Activated CD8-positive, alpha-beta memory T cell treated with anti-CD3 and anti-CD28 coated beads for 48 hours (primary cell): ENCODE measurements around the gene CGB8.
"Not testable (repeated sequence)": the region's sequence is repeated elsewhere in the genome, so short reads cannot be mapped to it uniquely, and the experiment has no call there.

Experiments used
- DNase-seq, 3 experiments: peaks; one replicate each; pipeline ENCODE4 v3.0.0-alpha.2; 2020; ENCODE audit warnings: low read depth in 2 of 3, low spot score in 2 of 3

Gene CGB8

GRCh38 chr19:49064768-49065611 lies 16.1 kb upstream of the CGB8 start, which contains the start of gene NTF4:
TSS of gene NTF4 (minus strand) at chr19:49064818. CDS start at chr19:49061997, 2,821 bp downstream.
- DNase-seq: no peak

DNA sequence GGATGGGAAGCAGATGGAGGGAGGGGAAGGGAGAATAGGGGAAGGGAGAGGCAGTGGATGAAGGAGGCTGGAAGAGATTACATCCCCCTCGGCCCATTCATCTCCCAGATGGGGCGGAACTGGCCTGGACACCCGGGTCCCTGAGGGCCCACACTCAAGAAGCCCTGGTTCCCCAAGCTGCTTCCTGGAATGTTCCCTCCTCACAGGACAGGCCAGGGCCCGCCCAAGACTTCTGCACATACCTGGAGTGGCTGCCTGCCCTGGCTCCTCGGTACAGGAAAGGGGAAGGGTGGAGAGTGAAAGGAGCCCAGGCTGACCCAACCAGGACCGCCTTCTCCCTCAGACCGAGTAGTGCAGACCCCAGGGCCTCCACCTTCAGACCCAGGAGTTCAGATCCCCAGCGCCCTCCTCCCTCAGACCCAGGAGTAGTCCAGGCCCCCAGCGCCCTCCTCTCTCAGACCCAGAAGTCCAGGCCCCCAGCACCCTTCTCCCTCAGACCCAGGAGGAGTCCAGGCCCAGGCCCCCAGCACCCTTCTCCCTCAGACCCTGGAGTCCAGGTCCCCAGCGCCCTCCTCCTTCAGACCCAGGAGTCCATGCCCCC lies 15.2 kb upstream of the CGB8 start:
- no peak for DNase-seq

DNA sequence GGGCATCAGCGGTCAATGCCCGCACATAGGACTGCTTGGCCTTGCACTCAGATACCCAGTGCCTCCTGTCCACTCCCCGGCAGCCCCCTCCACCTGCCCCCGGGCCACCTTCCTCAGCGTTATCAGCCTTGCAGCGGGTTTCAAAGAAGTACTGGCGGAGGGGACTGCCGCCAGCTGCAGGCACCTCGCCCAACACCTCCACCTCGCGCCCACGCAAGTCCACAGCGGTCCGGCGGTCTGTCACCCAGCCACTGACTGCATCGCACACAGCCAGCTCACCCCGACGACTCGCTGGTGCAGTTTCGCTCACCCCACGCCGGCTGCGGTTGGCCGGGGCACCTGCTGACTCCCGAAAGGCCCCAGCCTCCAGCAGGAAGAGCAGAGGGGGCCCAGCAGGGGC lies 12.5 kb upstream of the CGB8 start:
- DNase-seq: no peak

DNA sequence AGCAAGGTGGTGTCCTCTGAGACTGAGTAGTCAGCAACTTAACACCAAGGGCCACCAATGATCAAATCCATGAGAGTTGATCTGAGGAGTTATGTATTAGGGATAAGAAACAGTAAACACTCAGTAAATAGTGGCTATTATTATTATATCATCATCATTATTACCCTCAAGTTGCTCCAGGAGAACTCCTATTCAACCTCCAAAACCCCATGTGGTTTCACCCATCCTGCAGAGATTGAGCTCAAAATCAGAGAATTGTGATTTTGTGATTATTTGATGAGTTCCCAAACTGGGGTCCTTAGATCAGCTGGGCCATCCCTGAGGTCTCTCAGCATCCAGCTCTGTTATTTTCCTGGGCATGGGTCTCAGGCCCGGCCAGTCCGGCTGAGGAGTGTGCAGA lies 12.1 kb upstream of the CGB8 start:
- no peak for DNase-seq

DNA sequence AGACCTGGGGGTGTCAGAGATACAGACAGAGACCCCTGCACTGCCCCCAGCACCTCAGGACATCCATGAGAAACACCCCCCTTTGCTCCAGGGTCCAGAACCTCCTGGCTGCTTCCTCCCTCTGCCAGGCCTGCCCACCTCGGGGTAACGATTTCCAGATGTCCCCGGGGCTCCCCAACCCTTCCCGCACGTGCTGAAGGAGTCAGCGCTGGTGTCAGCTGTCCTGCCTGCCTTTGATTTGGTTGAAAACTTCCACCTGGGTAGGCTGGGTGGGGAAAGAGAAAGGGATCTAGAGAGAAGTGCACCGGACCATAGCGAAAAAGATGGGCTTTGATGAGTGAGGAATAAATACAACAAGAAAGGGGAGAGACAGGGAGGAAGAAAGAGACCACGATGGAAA lies 10.1 kb upstream of the CGB8 start:
- DNase-seq: no peak

- no peak for DNase-seq
Observed at GRCh38 chr19:49058562-49058961, 9.7 kb upstream of the CGB8 start.

DNA sequence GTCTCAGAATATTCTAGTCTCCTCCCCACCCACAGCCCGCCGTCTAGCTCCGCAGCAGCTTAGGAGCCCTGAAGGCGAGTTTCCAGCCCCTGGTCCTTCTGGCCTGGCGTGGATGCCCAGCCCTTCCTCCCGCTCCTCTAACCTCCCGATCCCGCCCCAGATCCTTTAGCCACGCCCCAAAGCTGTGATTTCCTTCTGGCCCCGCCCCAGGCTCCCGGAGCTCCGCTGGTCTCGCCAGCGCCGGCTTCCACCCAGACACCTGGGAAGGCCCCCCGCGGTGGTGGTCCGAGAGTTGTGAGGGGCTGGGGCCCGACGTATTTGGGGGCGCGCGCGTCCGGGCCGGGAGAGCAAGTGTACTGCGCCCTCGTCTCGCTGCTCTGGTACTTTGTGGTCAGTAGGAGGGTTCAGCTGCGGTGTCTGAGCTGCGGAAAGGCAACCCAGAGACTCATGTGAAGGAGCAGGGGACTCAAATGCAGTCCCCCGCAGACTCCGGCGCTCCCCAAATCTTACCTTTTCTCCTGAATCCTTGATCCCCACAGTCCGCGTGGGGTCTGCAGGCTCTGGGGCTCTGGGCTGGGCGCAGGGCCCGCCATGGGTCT lies 8.8 kb upstream of the CGB8 start, which contains the start of gene CGB7:
TSS of gene CGB7 (minus strand) at position 114 of the 599 bp plus-strand sequence. CDS start 2,374 bp downstream, outside the sequence.
- no peak for DNase-seq

DNA sequence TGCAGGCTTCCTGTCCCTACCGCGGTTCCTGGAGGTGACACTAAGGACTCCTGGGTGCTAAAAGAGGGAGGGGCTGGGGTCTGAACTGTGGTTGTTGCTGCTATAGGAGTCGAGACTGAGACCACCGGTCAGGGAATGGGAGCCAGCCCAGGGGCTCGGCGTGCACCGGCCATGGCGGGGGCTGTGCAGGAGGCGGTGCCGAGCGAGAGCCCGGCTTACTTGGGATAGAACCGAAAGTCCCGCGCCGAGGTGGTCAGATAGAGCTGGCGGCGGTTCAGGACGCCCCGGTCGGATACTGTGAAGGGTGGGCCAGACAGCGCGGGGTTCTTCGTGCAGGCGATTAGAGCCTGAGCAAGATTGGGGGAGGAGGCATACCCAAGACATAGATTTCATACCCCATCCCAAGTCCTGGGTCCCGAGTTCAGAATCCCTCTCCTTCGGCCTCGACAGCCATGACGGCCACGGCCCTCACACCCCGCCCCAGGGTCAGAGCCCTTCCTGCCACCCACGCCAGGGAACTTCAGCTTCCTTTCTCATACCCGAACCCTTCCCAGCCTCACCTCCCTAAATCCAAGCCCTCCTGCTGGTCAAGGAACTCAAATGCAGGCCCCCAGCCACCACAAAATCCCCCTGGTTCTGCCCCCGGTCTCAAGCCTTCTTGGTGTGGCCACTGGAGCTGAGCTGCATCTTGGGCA lies 8.1 kb upstream of the CGB8 start:
- DNase-seq: not testable (repeated sequence)

DNA sequence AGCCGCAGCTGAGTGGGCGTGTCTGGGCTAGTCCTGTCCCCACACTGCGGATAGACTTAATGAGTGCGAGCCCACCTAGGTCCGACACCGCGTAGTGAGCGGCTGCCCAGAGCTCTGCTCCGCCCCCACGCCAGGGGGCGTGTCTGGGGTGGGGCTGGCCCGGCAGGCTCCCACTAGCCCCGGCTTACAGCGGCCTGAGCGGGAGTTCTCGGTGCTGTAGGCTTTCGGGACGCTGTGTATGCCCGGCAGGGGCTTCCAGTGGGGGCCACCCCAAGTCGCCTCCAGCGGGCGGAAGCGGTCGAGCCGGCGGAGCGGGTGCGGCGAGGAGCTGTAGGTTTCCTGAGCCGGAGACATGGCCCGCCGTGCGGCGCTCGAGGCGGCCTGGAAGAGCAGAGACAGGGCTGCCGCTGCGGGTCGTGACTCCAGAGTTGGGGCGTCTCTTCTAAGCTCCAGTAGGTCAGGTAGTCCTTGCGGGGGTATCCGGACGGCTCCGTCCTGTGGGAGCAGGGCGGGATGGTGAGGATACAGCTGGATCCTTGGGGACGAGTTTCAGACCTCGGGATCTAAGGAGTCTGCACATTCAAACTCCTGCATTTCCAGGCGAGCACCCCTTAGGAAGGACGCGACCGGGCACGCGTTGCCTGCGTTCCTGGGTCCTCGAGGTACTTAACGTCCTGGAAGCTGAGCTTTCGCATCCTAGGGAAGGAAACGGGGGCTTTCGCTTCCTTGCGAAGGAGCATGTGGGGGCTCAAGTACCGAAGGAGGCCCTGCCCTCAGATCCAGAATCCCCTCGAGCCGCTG lies 7.4 kb upstream of the CGB8 start:
- DNase-seq: no peak

GRCh38 chr19:49050376-49051033 lies 1.6 kb upstream of the CGB8 start:
- not testable (repeated sequence) for DNase-seq

- not testable (repeated sequence) for DNase-seq
Observed at GRCh38 chr19:49049834-49050233, 923 bp upstream of the CGB8 start.

- DNase-seq: not testable (repeated sequence)
Observed at GRCh38 chr19:49043548-49043947, 5.4 kb downstream of the CGB8 start, which contains the start of gene CGB5. TSS of gene CGB5 (plus strand) at chr19:49043848. CDS start at chr19:49044210, 362 bp downstream.

DNA sequence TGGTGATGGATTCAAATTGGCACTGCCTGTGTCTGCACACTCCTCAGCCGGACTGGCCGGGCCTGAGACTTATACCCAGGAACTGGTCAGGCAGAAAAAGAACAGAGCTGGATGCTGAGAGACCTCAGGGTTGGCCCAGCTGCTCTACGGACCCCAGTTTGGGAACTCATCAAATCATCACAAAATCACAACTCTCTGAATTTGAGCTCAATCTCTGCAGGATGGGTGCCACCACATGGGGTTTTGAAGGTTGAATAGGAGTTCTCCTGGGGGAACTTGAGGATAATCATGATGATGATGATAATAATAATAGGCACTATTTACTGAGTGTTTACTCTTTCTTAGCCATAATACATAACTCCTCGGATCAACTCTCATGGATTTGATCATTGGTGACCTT lies 6.2 kb downstream of the CGB8 start:
- DNase-seq: not testable (repeated sequence)

DNA sequence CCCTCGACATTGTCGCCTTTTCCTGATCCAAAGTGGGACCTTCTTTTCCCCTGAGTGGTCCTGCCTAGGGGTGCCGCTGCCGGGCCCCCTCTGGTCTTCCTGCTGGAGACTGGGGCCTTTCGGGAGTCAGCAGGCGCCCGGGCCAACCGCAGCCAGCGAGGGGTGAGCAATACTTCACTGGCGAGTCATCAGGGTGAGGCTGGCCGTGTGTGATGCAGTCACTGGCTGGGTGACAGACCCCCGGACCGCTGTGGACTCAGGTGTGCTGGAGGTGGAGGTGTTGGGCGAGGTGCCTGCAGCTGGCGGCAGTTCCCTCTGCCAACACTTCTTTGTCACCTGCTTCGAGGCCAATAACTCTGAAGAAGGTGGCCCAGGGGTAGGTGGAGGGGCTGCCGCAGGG lies 6.7 kb downstream of the CGB8 start:
- no peak for DNase-seq

GRCh38 chr19:49039736-49040135 lies 9.2 kb downstream of the CGB8 start:
- DNase-seq: not testable (repeated sequence)

DNA sequence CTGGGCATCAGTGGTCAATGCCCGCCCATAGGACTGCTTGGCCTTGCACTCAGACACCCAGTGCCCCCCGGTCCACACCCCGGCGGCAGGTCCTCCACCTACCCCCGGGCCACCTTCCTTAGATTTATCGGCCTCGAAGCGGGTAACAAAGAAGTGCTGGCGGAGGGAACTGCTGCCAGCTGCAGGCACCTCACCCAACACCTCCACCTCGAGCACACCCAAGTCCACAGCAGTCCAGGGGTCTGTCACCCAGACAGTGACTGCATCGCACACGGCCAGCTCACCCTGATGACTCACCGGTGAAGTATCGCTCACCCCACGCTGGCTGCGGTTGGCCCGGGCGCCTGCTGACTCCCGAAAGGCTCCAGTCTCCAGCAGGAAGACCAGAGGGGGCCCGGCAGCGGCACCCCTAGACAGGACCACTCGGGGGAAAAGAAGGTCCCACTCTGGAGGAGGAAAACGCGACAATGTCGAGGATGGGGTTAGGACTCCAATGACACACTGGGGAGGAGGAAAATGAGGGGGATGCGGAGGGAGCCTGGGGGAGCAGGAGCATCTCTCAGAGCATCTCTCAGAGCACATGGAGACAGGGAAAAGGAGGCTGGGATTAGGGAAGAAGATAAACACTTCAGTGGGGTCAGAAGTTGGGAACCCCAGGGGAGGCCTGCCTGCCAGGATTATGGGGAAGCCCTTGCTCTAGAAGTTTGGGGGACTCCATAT lies 10.2 kb downstream of the CGB8 start:
- DNase-seq: not testable (repeated sequence)

DNA sequence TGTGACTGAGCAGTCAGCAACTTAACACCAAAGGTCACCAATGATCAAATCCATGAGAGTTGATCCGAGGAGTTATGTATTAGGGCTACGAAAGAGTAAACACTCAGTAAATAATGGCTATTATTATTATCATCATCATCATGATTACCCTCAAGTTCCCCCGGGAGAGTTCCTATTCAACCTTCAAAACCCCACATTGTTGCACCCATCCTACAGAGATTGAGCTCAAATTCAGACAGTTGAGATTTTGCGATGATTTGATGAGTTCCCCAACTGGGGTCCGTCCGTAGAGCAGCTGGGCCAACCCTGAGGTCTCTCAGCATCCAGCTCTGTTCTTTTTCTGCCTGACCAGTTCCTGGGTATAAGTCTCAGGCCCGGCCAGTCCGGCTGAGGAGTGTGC lies 10.8 kb downstream of the CGB8 start:
- not testable (repeated sequence) for DNase-seq

DNA sequence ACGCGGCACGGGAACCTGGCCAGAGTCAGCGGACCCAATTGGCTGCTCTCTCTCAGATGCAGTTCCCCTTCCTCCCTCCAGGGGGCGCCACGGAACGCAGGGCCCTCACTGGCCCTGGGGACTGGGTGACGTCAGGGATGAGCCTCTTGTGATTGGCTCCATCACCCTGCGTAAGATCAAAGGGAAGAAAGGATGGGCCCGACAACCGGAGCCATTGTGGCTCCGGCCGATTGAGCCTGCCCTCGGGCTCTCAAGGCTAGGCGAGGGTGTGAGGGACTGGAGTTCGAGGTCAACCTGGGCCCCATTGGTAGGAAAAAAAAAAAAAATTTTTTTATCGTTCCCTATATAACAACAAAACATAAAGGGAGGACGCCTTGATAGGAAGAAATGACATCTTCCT lies 12.1 kb downstream of the CGB8 start, which contains the start of gene CGB1:
TSS of gene CGB1 (minus strand) at position 81 of the 400 bp plus-strand sequence. CDS start 184 bp downstream, outside the sequence.
- DNase-seq: not testable (repeated sequence)
